ENCODE data around the gene IMPG1. TPM values are rescaled to one million over a fixed set of nuclear protein-coding genes. Genes with fewer than 3 reads are reported as not detected.

The IMPG1 gene
- total and polyA plus RNA-seq, 2 experiments from 2014 or later: not detected

GRCh38 chr6:76052314-76052713 lies 20.1 kb downstream of the IMPG1 start:
- Histone ChIP-seq H3K36me3 (replicated peaks; ENCODE audit: insufficient read depth, low read depth) (no peaks in the 10 kb centered on the region), H2AFZ (no peak overlapping the region), H4K20me1 (ENCODE audit: insufficient read depth, poor library complexity, severe bottlenecking) (no peaks in the 10 kb centered on the region), H3K27me3 (no peaks in the 10 kb centered on the region), H3K4me2 (no peak overlapping the region), H3K27ac (no peak overlapping the region), H3K79me2 (no peaks in the 10 kb centered on the region), H3K4me3 (no peak overlapping the region), H3K9me2 (replicated peaks; ENCODE audit: insufficient read depth) (no peaks in the 10 kb centered on the region), H3K4me1 (ENCODE audit: insufficient read depth) (no peaks in the 10 kb centered on the region), H3K9me3 (ENCODE audit: low read depth) (no peaks in the 10 kb centered on the region)
- no peak for TF ChIP-seq EZH2 (IDR thresholded peaks at IDR 0.05; ENCODE audit: borderline replicate concordance)
- no peak for TF ChIP-seq EZH2phosphoT487 (IDR thresholded peaks at IDR 0.05; ENCODE audit: low read depth, severe bottlenecking, unreplicated experiment)
- TF ChIP-seq CTCF (IDR thresholded peaks at IDR 0.05; ENCODE audit: poor library complexity): no peak
- WGBS (ENCODE audit: low lambda C conversion rate, missing lambda C conversion rate): 59% methylated on average over 3 of the region's 3 CpGs
- DNase-seq (ENCODE audit: low spot score): no peak

DNA sequence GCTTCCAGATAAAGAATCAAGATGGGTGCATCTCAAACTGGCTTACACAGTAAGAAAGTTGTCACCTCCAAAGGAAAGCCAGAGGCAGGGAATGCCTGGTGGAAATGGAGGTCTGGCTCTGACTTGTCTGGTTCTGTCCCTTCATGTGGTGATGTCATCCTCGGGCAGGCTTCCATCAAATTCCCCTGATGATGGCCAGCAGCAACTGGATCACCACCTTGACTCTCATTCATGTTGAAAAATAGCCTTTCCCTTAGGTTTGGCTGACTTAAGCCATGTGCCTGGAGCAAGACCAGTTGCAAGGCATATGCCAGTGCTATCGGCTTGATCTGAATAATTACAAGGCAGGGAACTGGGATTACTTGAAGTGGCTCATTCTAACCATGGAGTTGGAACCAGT lies 28.8 kb downstream of the IMPG1 start:
- H4K20me1 ChIP-seq (ENCODE audit: insufficient read depth, poor library complexity, severe bottlenecking): no peaks in the 10 kb centered on the region
- DNase-seq (ENCODE audit: low spot score): no peak
- H3K4me2 ChIP-seq: no peak overlapping the region
- no peaks in the 10 kb centered on the region for H3K4me1 ChIP-seq (ENCODE audit: insufficient read depth)
- H3K9me3 ChIP-seq (ENCODE audit: low read depth): no peaks in the 10 kb centered on the region
- no peaks in the 10 kb centered on the region for H3K27me3 ChIP-seq
- H3K9me2 ChIP-seq (replicated peaks; ENCODE audit: insufficient read depth): no peaks in the 10 kb centered on the region
- H3K27ac ChIP-seq: no peak overlapping the region
- no peak for TF ChIP-seq EZH2 (IDR thresholded peaks at IDR 0.05; ENCODE audit: borderline replicate concordance)
- TF ChIP-seq EZH2phosphoT487 (IDR thresholded peaks at IDR 0.05; ENCODE audit: low read depth, severe bottlenecking, unreplicated experiment): no peak
- TF ChIP-seq CTCF (IDR thresholded peaks at IDR 0.05; ENCODE audit: poor library complexity): no peak
- H3K4me3 ChIP-seq: no peak overlapping the region
- H3K79me2 ChIP-seq: no peaks in the 10 kb centered on the region
- 80% methylated on average over 2 of the region's 2 CpGs for WGBS (ENCODE audit: low lambda C conversion rate, missing lambda C conversion rate)
- H2AFZ ChIP-seq: no peak overlapping the region
- H3K36me3 ChIP-seq (replicated peaks; ENCODE audit: insufficient read depth, low read depth): no peaks in the 10 kb centered on the region

- no peak overlapping the region for H2AFZ ChIP-seq
- WGBS (ENCODE audit: low lambda C conversion rate, missing lambda C conversion rate): 71% methylated on average over 1 of the region's 1 CpG
- TF ChIP-seq EZH2 (IDR thresholded peaks at IDR 0.05; ENCODE audit: borderline replicate concordance) (no peak), CTCF (IDR thresholded peaks at IDR 0.05; ENCODE audit: poor library complexity) (no peak), EZH2phosphoT487 (IDR thresholded peaks at IDR 0.05; ENCODE audit: low read depth, severe bottlenecking, unreplicated experiment) (no peak)
- H3K27ac ChIP-seq: no peak overlapping the region
- no peaks in the 10 kb centered on the region for H3K79me2 ChIP-seq
- no peaks in the 10 kb centered on the region for H3K9me3 ChIP-seq (ENCODE audit: low read depth)
- no peaks in the 10 kb centered on the region for H4K20me1 ChIP-seq (ENCODE audit: insufficient read depth, poor library complexity, severe bottlenecking)
- no peaks in the 10 kb centered on the region for H3K9me2 ChIP-seq (replicated peaks; ENCODE audit: insufficient read depth)
- H3K4me1 ChIP-seq (ENCODE audit: insufficient read depth): no peaks in the 10 kb centered on the region
- H3K4me2 ChIP-seq: no peak overlapping the region
- H3K4me3 ChIP-seq: no peak overlapping the region
- H3K27me3 ChIP-seq: no peaks in the 10 kb centered on the region
- no peaks in the 10 kb centered on the region for H3K36me3 ChIP-seq (replicated peaks; ENCODE audit: insufficient read depth, low read depth)
- no peak for DNase-seq (ENCODE audit: low spot score)
Observed at GRCh38 chr6:76035713-76036112, 36.7 kb downstream of the IMPG1 start.

DNA sequence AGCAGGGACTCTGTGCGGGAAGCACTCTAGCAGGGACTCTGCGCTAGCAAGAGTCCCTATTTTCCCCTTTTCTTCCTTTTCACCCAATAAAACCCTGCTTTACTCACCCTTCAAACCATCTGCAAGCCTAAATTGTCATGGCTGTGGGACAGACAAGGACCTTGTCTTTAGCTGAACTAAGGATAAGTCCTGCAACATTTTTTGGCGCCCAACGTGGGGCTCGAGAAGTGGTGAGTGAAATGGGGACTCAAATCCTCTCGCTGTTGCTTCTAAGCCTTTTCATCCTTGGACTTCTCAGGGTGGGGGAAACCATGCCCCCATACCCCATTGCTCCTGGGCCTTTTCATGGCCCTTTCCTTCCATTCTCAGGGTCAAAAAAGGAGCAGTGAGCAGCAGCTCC lies 46.4 kb downstream of the IMPG1 start:
- no peak for TF ChIP-seq EZH2phosphoT487 (IDR thresholded peaks at IDR 0.05; ENCODE audit: low read depth, severe bottlenecking, unreplicated experiment)
- no peak for TF ChIP-seq EZH2 (IDR thresholded peaks at IDR 0.05; ENCODE audit: borderline replicate concordance)
- no peak for TF ChIP-seq CTCF (IDR thresholded peaks at IDR 0.05; ENCODE audit: poor library complexity)
- Histone ChIP-seq H3K4me3 (no peak overlapping the region), H3K79me2 (no peaks in the 10 kb centered on the region), H3K27me3 (no peaks in the 10 kb centered on the region), H4K20me1 (ENCODE audit: insufficient read depth, poor library complexity, severe bottlenecking) (no peaks in the 10 kb centered on the region), H2AFZ (no peak overlapping the region), H3K27ac (no peak overlapping the region), H3K9me3 (ENCODE audit: low read depth) (peaks cover 4% of the 10 kb centered on the region), H3K4me2 (no peak overlapping the region), H3K4me1 (ENCODE audit: insufficient read depth) (no peaks in the 10 kb centered on the region), H3K36me3 (replicated peaks; ENCODE audit: insufficient read depth, low read depth) (no peaks in the 10 kb centered on the region), H3K9me2 (replicated peaks; ENCODE audit: insufficient read depth) (no peaks in the 10 kb centered on the region)
- WGBS (ENCODE audit: low lambda C conversion rate, missing lambda C conversion rate): 91% methylated on average over 6 of the region's 6 CpGs
- no peak for DNase-seq (ENCODE audit: low spot score)
